Smooth muscle cell of the coronary artery (primary cell): ENCODE measurements around the gene KCTD5. TPM values are rescaled to one million over a fixed set of nuclear protein-coding genes. Genes with fewer than 3 reads are reported as not detected.

Experiments used
- total RNA-seq: library from RNA; depleted of rRNA; stranded (reverse); fragments of >200 nt; gene quantifications from 2 replicates; pipeline ENCODE4 v1.2.3, GENCODE V29; 2014; ENCODE audit warnings: low replicate concordance

The KCTD5 gene
- total RNA-seq = 11.8 and 24.8 TPM in 2 replicates

GRCh38 chr16:2682209-2683021 lies at the start of gene KCTD5:
TSS of gene KCTD5 (plus strand) at chr16:2682523. CDS start at chr16:2682549, 26 bp downstream.

GRCh38 chr16:2720064-2720457 lies 37.7 kb downstream of the KCTD5 start, which contains the start of gene PRSS27:
TSS of gene PRSS27 (minus strand) at chr16:2720224. CDS start at chr16:2720160, 64 bp downstream.

GRCh38 chr16:2752035-2752849 lies 69.9 kb downstream of the KCTD5 start, which contains the start of gene SRRM2:
TSS of gene SRRM2 (plus strand) at chr16:2752638. CDS start at chr16:2756365, 3,727 bp downstream.

Other genes with a start within 250 kb of the KCTD5 start
- under 0.01 and 2.9 TPM in 2 replicates for gene TEDC2, start 222.4 kb upstream of the KCTD5 start, total RNA-seq
- gene NTN3, start 211.2 kb upstream of the KCTD5 start, total RNA-seq = 0.23 and 0.47 TPM in 2 replicates
- 12.9 and 17.7 TPM in 2 replicates for gene TBC1D24, start 207.4 kb upstream of the KCTD5 start, total RNA-seq
- gene ATP6V0C, start 168.6 kb upstream of the KCTD5 start, total RNA-seq = 5.1 and 8.2 TPM in 2 replicates
- gene AMDHD2, start 162.2 kb upstream of the KCTD5 start, total RNA-seq = 25.4 and 84.2 TPM in 2 replicates
- 0.08 and 0.12 TPM in 2 replicates for gene CEMP1, start 151.1 kb upstream of the KCTD5 start, total RNA-seq
- gene PDPK1, start 144.5 kb upstream of the KCTD5 start, total RNA-seq = 10.5 and 12.0 TPM in 2 replicates
- 0.23 and 0.70 TPM in 2 replicates for gene PRSS27, start 37.7 kb downstream of the KCTD5 start, total RNA-seq
- 31.5 and 42.6 TPM in 2 replicates for gene SRRM2, start 70.1 kb downstream of the KCTD5 start, total RNA-seq
- gene ELOB, start 94.8 kb downstream of the KCTD5 start, total RNA-seq = 605 and 1,061 TPM in 2 replicates
- gene PRSS33, start 105.0 kb downstream of the KCTD5 start, total RNA-seq = not detected in 2 replicates
- not detected in 2 replicates for gene PRSS41, start 115.9 kb downstream of the KCTD5 start, total RNA-seq
- gene PRSS21, start 134.7 kb downstream of the KCTD5 start, total RNA-seq = 0.15 and 0.23 TPM in 2 replicates
- 2.1 TPM in 1 of 2 replicates, not detected in the other for gene ZG16B, start 147.8 kb downstream of the KCTD5 start, total RNA-seq
- not detected in 2 replicates for gene PRSS22, start 175.6 kb downstream of the KCTD5 start, total RNA-seq
- gene FLYWCH2, start 200.7 kb downstream of the KCTD5 start, total RNA-seq = 30.9 and 59.8 TPM in 2 replicates
- gene FLYWCH1, start 229.4 kb downstream of the KCTD5 start, total RNA-seq = 31.4 and 39.7 TPM in 2 replicates